HG03095 (cell line): ENCODE results near the gene RGS1.

Experiments used
- ATAC-seq: cut with Tn5 transposase; IDR thresholded peaks from one replicate; pipeline ENCODE4 v1.9.1; 2021; ENCODE audit warnings: moderate library complexity; ENCODE audit not compliant: unreplicated experiment

Gene RGS1

GRCh38 chr1:192610112-192610889 lies 34.7 kb downstream of the RGS1 start:
- no peak for ATAC-seq

- ATAC-seq: no peak
These were observed 39.5 kb downstream of the RGS1 start for GRCh38 chr1:192615055-192615454.

GRCh38 chr1:192620071-192620635 lies 44.6 kb downstream of the RGS1 start:
- ATAC-seq: no peak

- ATAC-seq: peak; percentile 86
These were observed 51.0 kb downstream of the RGS1 start for GRCh38 chr1:192626366-192627179.

- ATAC-seq: no peak
These were observed 52.3 kb downstream of the RGS1 start for GRCh38 chr1:192627901-192628300.

GRCh38 chr1:192628396-192629057 lies 53.0 kb downstream of the RGS1 start:
- no peak for ATAC-seq

- ATAC-seq: no peak
These were observed 54.0 kb downstream of the RGS1 start for GRCh38 chr1:192629612-192630011.
